MM.1S (cell line): ENCODE data around the gene ENDOU.

Source experiments
- DNase-seq: peaks from one replicate; pipeline ENCODE4 v3.0.0-alpha.2; 2015
- H2AFZ ChIP-seq: fragments of 300-600 bp; sonication (generic); 2 replicates; pipeline ENCODE4 v1.6.0; 2016; ENCODE audit warnings: antibody characterized with exemption, low read length
- H3F3A ChIP-seq: fragments of 300-600 bp; sonication (generic); 2 replicates; pipeline ENCODE4 v1.6.1; 2016; ENCODE audit warnings: mild to moderate bottlenecking, antibody characterized with exemption, low read length, moderate library complexity, mixed read lengths; ENCODE audit not compliant: insufficient read depth
- H3K27ac ChIP-seq: fragments of 300-600 bp; sonication (generic); 2 replicates; pipeline ENCODE4 v1.5.1; 2016; ENCODE audit warnings: mild to moderate bottlenecking, low read length
- H3K27me3 ChIP-seq: fragments of 300-600 bp; sonication (generic); replicated peaks from 2 replicates; pipeline ENCODE4 v1.6.0; 2016; ENCODE audit warnings: low read length; ENCODE audit not compliant: insufficient read depth
- H3K36me3 ChIP-seq: fragments of 300-600 bp; sonication (generic); replicated peaks from 2 replicates; pipeline ENCODE4 v1.6.1; 2016; ENCODE audit warnings: mild to moderate bottlenecking, low read length, mixed read lengths; ENCODE audit not compliant: insufficient read depth
- H3K4me1 ChIP-seq: fragments of 300-600 bp; sonication (generic); 2 replicates; pipeline ENCODE4 v1.6.1; 2016; ENCODE audit warnings: low read length, mixed read lengths
- H3K4me2 ChIP-seq: fragments of 300-600 bp; sonication (generic); 2 replicates; pipeline ENCODE4 v1.6.0; 2016; ENCODE audit warnings: low read depth, low read length
- H3K4me3 ChIP-seq: fragments of 300-600 bp; sonication (generic); 2 replicates; pipeline ENCODE4 v1.5.1; 2016; ENCODE audit warnings: low read length, mixed read lengths
- H3K79me2 ChIP-seq: fragments of 300-600 bp; sonication (generic); 2 replicates; pipeline ENCODE4 v1.6.1; 2016; ENCODE audit warnings: mixed run types, low read length, mixed read lengths
- H3K9ac ChIP-seq: fragments of 300-600 bp; sonication (generic); 2 replicates; pipeline ENCODE4 v1.6.1; 2016; ENCODE audit warnings: low read length, mixed read lengths
- H3K9me2 ChIP-seq: fragments of 300-600 bp; sonication (generic); replicated peaks from 2 replicates; pipeline ENCODE4 v1.6.1; 2016; ENCODE audit warnings: mild to moderate bottlenecking, low read length, mixed read lengths; ENCODE audit not compliant: insufficient read depth
- H3K9me3 ChIP-seq: fragments of 300-600 bp; sonication (generic); replicated peaks from 2 replicates; pipeline ENCODE4 v1.6.1; 2016; ENCODE audit warnings: mild to moderate bottlenecking, low read length, mixed read lengths; ENCODE audit not compliant: insufficient read depth
- H4K20me1 ChIP-seq: fragments of 300-600 bp; sonication (generic); 2 replicates; pipeline ENCODE4 v1.6.1; 2016; ENCODE audit warnings: mild to moderate bottlenecking, low read length, moderate library complexity, mixed read lengths; ENCODE audit not compliant: insufficient read depth
- EZH2 ChIP-seq: fragments of 300-600 bp; sonication (generic); optimal IDR thresholded peaks from 2 replicates; pipeline ENCODE3; 2017; ENCODE audit warnings: low read depth, mild to moderate bottlenecking, antibody characterized with exemption, low read length, mixed read lengths
- EZH2phosphoT487 ChIP-seq: fragments of 300-600 bp; sonication (generic); IDR thresholded peaks from 2 replicates; pipeline ENCODE4 v1.6.1; 2018; ENCODE audit warnings: antibody characterized with exemption, low read length
- TF ChIP-seq, protein P1 (sequence below): fragments of 300-600 bp; sonication (generic); IDR thresholded peaks from 2 replicates; pipeline ENCODE4 v1.5.1; 2016; ENCODE audit warnings: antibody characterized with exemption, low read length, mixed read lengths

ENDOU gene, protein sequence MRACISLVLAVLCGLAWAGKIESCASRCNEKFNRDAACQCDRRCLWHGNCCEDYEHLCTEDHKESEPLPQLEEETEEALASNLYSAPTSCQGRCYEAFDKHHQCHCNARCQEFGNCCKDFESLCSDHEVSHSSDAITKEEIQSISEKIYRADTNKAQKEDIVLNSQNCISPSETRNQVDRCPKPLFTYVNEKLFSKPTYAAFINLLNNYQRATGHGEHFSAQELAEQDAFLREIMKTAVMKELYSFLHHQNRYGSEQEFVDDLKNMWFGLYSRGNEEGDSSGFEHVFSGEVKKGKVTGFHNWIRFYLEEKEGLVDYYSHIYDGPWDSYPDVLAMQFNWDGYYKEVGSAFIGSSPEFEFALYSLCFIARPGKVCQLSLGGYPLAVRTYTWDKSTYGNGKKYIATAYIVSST

DNA sequence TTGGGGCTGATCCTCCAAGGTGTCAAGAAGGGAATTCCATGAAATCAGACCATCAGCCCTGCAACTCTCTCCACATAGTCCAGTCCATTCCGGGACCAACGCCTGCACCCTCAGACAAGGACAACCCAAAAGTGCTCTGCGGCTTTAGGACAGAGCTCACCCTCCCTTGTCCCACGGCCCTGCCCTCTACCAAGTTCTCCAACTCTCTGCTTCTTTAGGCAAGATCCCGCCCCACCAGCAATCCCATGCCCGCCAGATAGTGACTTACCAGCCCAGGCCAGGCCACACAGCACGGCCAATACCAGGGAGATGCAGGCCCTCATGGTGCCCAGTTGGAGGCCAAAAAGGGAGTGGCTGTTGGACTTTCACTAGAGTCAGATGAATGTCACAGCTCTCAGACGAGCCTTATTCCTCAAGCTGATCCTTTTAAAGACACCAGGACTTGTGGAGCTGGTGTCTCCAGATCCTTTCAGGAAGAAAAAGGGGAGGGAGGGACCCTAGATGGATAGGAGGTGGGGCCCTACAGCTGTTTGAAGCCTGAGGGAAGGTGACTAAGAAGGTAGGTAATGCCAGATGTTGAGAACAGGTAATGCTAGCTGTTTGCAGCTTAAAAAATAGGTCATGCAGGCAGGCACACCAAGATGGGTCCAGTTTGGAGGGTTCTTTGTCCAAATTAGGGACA, at the start of gene ENDOU:
TSS of gene ENDOU (minus strand) at position 400 of the 682 bp plus-strand sequence. CDS start at position 323, 77 bp downstream.
- H4K20me1 ChIP-seq = no peaks in the 10 kb centered on the region
- no peak within 1 kb of the TSS for H3K4me3 ChIP-seq
- H3K9me3 ChIP-seq = no peaks in the 10 kb centered on the region
- no peaks in the 10 kb centered on the region for H3K36me3 ChIP-seq
- no peak within 1 kb of the TSS for H3K9ac ChIP-seq
- no peak within 1 kb of the TSS for H3K4me2 ChIP-seq
- no peak within 1 kb of the TSS for H2AFZ ChIP-seq
- no peak for TF ChIP-seq EZH2
- TF ChIP-seq EZH2phosphoT487 = no peak
- TF ChIP-seq, protein P1, sequence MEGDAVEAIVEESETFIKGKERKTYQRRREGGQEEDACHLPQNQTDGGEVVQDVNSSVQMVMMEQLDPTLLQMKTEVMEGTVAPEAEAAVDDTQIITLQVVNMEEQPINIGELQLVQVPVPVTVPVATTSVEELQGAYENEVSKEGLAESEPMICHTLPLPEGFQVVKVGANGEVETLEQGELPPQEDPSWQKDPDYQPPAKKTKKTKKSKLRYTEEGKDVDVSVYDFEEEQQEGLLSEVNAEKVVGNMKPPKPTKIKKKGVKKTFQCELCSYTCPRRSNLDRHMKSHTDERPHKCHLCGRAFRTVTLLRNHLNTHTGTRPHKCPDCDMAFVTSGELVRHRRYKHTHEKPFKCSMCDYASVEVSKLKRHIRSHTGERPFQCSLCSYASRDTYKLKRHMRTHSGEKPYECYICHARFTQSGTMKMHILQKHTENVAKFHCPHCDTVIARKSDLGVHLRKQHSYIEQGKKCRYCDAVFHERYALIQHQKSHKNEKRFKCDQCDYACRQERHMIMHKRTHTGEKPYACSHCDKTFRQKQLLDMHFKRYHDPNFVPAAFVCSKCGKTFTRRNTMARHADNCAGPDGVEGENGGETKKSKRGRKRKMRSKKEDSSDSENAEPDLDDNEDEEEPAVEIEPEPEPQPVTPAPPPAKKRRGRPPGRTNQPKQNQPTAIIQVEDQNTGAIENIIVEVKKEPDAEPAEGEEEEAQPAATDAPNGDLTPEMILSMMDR = no peak
- peaks cover 5% of the 10 kb centered on the region; the same call in 1 of the 2 replicates for H3K4me1 ChIP-seq
- no peaks in the 10 kb centered on the region for H3K79me2 ChIP-seq
- DNase-seq = no peak
- H3F3A ChIP-seq = no peaks in the 10 kb centered on the region
- no peak within 1 kb of the TSS for H3K27ac ChIP-seq
- no peaks in the 10 kb centered on the region for H3K9me2 ChIP-seq
- H3K27me3 ChIP-seq = no peaks in the 10 kb centered on the region

- Histone ChIP-seq H3K79me2 (peaks cover 33% of the 10 kb centered on the region), H3K4me3 (no peak overlapping the region), H3K4me1 (peaks cover 36% of the 10 kb centered on the region), H3K9me3 (no peaks in the 10 kb centered on the region), H3K4me2 (peak overlapping the region; percentile 99; the same call in 1 of the 2 replicates), H3K27me3 (no peaks in the 10 kb centered on the region), H4K20me1 (no peaks in the 10 kb centered on the region), H3K27ac (no peak overlapping the region), H3K36me3 (no peaks in the 10 kb centered on the region), H3F3A (no peaks in the 10 kb centered on the region), H3K9me2 (no peaks in the 10 kb centered on the region), H3K9ac (no peak overlapping the region), H2AFZ (no peak overlapping the region)
- TF ChIP-seq EZH2phosphoT487 = no peak
- TF ChIP-seq, protein P1 = no peak
- TF ChIP-seq EZH2 = no peak
- DNase-seq = no peak
These were observed 49.4 kb upstream of the ENDOU start for GRCh38 chr12:47774663-47775062.

GRCh38 chr12:47773858-47774580, 48.7 kb upstream of the ENDOU start:
- Histone ChIP-seq H3K4me1 (peaks cover 36% of the 10 kb centered on the region), H3K9ac (peak overlapping the region; percentile 73; the same call in 1 of the 2 replicates), H3K9me3 (no peaks in the 10 kb centered on the region), H2AFZ (peak overlapping the region; percentile 92), H3K4me3 (peak overlapping the region; percentile 96), H3K36me3 (no peaks in the 10 kb centered on the region), H3K27me3 (no peaks in the 10 kb centered on the region), H4K20me1 (no peaks in the 10 kb centered on the region), H3K27ac (peak overlapping the region; percentile 32; the same call in 1 of the 2 replicates), H3K9me2 (no peaks in the 10 kb centered on the region), H3K79me2 (peaks cover 33% of the 10 kb centered on the region), H3K4me2 (peak overlapping the region; percentile 99), H3F3A (no peaks in the 10 kb centered on the region)
- DNase-seq = no peak
- TF ChIP-seq EZH2phosphoT487 (no peak), EZH2 (no peak)
- TF ChIP-seq, protein P1 = no peak; the same call in 1 of the 2 replicates
